ENCODE measurements around the gene DNM2.

DNM2 gene

DNA sequence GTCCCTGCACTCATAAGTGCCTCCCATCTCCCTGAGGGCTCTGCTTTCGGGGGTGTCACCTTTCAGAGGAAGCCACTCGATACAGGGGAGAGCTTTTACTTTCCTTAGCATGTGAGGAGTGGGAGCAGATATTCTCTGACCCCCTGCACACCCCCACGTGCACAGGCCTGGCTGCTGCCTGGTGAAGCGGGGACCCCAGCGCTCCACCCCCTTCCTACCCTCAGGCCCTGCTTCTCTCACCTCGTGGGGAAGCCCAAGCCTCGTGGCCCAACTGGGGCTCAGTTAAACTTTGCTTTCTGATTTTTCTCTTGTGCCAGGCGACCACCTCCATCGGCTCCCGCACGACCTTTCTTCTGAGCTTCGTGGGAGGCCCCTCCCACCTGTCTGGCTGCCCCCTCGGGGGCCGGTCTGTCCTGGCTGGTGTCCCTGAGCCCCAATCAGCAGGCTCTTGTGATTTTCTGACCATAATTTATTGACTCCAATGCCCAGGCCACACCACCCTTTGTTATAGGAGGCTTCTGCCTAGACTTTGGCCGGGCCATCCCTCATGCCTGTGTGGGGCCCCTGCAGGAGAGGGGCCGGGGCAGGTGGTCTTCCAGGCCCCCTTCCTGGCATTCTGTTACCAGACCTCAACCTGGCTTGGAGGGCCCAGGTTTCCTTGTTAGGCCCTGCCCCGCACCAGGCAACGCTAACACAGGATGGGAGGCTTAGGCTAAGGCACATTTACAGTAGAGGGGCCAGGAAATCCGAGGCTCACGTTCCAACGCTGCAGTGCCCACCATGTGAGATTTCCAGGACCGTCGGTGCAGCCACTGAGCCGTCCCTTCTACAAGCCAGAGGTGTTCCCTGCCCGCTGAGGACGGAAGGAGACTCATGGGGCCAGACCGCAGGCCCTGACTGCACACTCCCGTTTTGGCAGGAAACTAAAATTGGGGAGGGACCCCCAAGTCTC lies 114.4 kb downstream of the DNM2 start:
- no peaks in the 10 kb centered on the region for H3K27me3 ChIP-seq (ENCODE audit: insufficient read depth, low read length, poor library complexity)
- H3K9ac ChIP-seq (ENCODE audit: low read length) = no peak overlapping the region
- H3K79me1 ChIP-seq (ENCODE audit: low read length) = peaks cover 3% of the 10 kb centered on the region
- no peak overlapping the region for H2BK5ac ChIP-seq (ENCODE audit: low read length)
- H3K4me3 ChIP-seq (ENCODE audit: low read length) = no peak overlapping the region
- no peak overlapping the region for H4K5ac ChIP-seq (ENCODE audit: low read length)
- no peak overlapping the region for H4K8ac ChIP-seq (ENCODE audit: low read depth, low read length)
- H3K56ac ChIP-seq (ENCODE audit: low read length) = no peak overlapping the region
- H3K23ac ChIP-seq (ENCODE audit: low read length) = no peak overlapping the region
- H3K36me3 ChIP-seq (ENCODE audit: control insufficient read depth, insufficient read depth, low read length) = peaks cover 5% of the 10 kb centered on the region
- H3K79me2 ChIP-seq (ENCODE audit: control insufficient read depth, insufficient read depth, low read length) = no peaks in the 10 kb centered on the region
- no peak overlapping the region for H3K4ac ChIP-seq (ENCODE audit: low read depth, low read length)
- no peak for DNase-seq
- no peak overlapping the region for H3K27ac ChIP-seq (ENCODE audit: low read depth, low read length)
- H3K4me2 ChIP-seq (ENCODE audit: low read length) = no peak overlapping the region
- no peak overlapping the region for H2BK15ac ChIP-seq (replicated peaks; ENCODE audit: low read depth)
- no peaks in the 10 kb centered on the region for H3K4me1 ChIP-seq (ENCODE audit: control insufficient read depth, low read depth, low read length)
- H3K18ac ChIP-seq (ENCODE audit: low read length) = no peak overlapping the region
- no CpG with 5 or more reads among the region's 28 CpGs for WGBS (ENCODE audit: extremely low coverage, insufficient coverage, low lambda C conversion rate)
- H2BK120ac ChIP-seq (ENCODE audit: low read depth, low read length) = no peak overlapping the region
- no peak overlapping the region for H2AK5ac ChIP-seq (ENCODE audit: low read length)

DNA sequence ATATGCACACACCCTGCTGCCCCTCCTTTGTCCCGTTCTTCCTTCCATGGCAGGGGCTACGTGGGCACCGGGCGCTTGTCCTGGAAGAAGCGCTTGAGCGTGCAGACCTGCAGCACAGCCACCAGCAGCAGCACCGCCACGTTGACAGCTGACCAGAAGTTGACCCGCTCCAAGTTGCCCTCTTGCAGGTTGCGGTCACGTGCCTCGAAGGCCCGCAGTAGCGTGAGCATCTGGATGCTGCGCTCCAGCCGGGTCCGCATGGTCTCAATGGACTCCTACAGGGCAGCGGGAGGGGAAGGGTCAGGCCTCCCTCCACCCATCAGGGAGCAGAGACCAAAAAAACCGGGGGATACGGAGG lies 115.0 kb downstream of the DNM2 start:
- H3K79me2 ChIP-seq (ENCODE audit: control insufficient read depth, insufficient read depth, low read length) = no peaks in the 10 kb centered on the region
- H2BK120ac ChIP-seq (ENCODE audit: low read depth, low read length) = no peak overlapping the region
- no peaks in the 10 kb centered on the region for H3K27me3 ChIP-seq (ENCODE audit: insufficient read depth, low read length, poor library complexity)
- H2AK5ac ChIP-seq (ENCODE audit: low read length) = no peak overlapping the region
- peaks cover 5% of the 10 kb centered on the region for H3K36me3 ChIP-seq (ENCODE audit: control insufficient read depth, insufficient read depth, low read length)
- no peak overlapping the region for H4K5ac ChIP-seq (ENCODE audit: low read length)
- H3K79me1 ChIP-seq (ENCODE audit: low read length) = peaks cover 3% of the 10 kb centered on the region
- no peak overlapping the region for H4K8ac ChIP-seq (ENCODE audit: low read depth, low read length)
- H3K4me1 ChIP-seq (ENCODE audit: control insufficient read depth, low read depth, low read length) = no peaks in the 10 kb centered on the region
- no peak for DNase-seq
- H3K23ac ChIP-seq (ENCODE audit: low read length) = no peak overlapping the region
- H3K4me3 ChIP-seq (ENCODE audit: low read length) = no peak overlapping the region
- no CpG with 5 or more reads among the region's 20 CpGs for WGBS (ENCODE audit: extremely low coverage, insufficient coverage, low lambda C conversion rate)
- H3K56ac ChIP-seq (ENCODE audit: low read length) = no peak overlapping the region
- no peak overlapping the region for H3K18ac ChIP-seq (ENCODE audit: low read length)
- no peak overlapping the region for H3K4ac ChIP-seq (ENCODE audit: low read depth, low read length)
- no peak overlapping the region for H2BK15ac ChIP-seq (replicated peaks; ENCODE audit: low read depth)
- H3K9ac ChIP-seq (ENCODE audit: low read length) = no peak overlapping the region
- no peak overlapping the region for H3K27ac ChIP-seq (ENCODE audit: low read depth, low read length)
- no peak overlapping the region for H3K4me2 ChIP-seq (ENCODE audit: low read length)
- H2BK5ac ChIP-seq (ENCODE audit: low read length) = no peak overlapping the region

DNA sequence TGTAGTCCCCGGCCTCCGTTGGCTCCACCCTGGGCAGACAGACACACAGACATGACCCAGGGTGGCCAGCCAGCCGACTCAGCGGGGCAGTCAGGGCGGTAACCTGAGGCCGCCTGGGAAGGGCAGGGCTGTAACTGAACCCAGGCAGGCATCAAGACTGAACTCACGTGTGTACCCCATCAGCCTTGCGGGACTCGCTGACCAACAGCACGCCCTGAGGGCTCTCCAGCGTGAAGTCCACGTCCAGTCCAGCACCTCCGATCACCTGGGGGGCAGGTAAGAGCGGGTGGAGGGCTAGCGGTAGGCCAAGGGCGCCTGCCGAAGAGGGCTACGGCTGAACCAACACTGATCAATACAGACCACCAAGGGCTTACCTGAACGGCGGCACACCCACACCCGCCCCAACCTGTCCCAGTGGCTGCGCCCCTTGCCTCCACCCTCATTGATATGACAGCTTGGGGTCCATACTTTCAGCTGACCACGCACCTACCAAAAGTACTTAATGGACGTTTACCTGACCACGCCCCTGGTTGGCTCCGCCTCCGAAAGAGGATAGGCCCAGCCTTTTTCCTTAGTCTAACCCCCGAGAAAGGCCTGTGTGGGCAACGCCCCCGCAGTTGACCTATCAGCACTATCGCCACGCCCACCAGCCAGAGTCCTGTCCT lies 117.3 kb downstream of the DNM2 start:
- no CpG with 5 or more reads among the region's 32 CpGs for WGBS (ENCODE audit: extremely low coverage, insufficient coverage, low lambda C conversion rate)
- H2BK15ac ChIP-seq (replicated peaks; ENCODE audit: low read depth) = no peak overlapping the region

DNA sequence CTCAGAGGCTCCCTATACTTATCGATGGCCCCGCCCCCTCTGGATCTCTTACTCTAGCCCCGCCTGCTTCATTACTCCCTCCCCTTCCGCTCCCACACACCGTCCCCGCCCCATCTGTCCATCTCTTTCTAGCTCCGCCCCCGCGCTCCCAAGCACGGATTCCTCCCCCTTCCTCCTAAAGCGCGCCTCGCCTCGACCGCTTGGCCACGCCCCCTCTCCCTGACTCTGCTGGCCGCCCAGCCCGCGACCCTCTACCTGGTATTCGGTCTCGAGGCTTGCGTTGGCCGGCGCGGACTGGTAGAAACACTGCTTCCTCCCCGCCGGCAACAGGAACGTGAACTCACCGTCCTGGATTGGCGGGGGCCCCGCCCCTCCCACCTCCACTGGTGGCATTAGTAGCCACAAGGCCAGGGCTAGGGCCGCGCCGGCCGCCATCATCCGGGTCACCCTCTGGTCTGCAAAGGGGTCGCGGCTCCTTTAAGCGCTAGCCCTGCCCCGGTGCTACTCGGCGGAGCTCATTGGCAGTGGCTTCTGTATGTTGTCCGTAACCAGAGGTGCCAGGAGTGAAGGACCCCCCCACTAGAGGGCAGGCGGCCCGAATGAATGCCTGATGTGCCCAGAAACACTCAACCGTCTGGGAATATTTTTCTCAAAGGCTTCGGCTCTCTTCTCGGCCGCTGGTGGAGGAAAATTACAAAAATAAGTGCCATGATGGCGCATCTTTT lies 118.0 kb downstream of the DNM2 start, which contains the start of gene TMED1:
Gene TMED1, minus strand, starts transcription at position 459 of the 725 bp plus-strand sequence. Its CDS starts 21 bp downstream, at position 438.
- Histone ChIP-seq H4K5ac (ENCODE audit: low read length) (peak within 1 kb of the TSS; percentile 0), H3K27ac (ENCODE audit: low read depth, low read length) (peak within 1 kb of the TSS; percentile 96), H3K4ac (ENCODE audit: low read depth, low read length) (no peak within 1 kb of the TSS), H2BK15ac (replicated peaks; ENCODE audit: low read depth) (no peak within 1 kb of the TSS), H4K8ac (ENCODE audit: low read depth, low read length) (no peak within 1 kb of the TSS), H3K4me2 (ENCODE audit: low read length) (peak within 1 kb of the TSS; percentile 79), H3K36me3 (ENCODE audit: control insufficient read depth, insufficient read depth, low read length) (peaks cover 2% of the 10 kb centered on the region), H3K79me1 (ENCODE audit: low read length) (peaks cover 3% of the 10 kb centered on the region), H3K56ac (ENCODE audit: low read length) (peak within 1 kb of the TSS; percentile 100), H3K27me3 (ENCODE audit: insufficient read depth, low read length, poor library complexity) (no peaks in the 10 kb centered on the region), H3K9ac (ENCODE audit: low read length) (peak within 1 kb of the TSS; percentile 98), H3K79me2 (ENCODE audit: control insufficient read depth, insufficient read depth, low read length) (no peaks in the 10 kb centered on the region), H3K4me3 (ENCODE audit: low read length) (peak within 1 kb of the TSS; percentile 70), H3K4me1 (ENCODE audit: control insufficient read depth, low read depth, low read length) (no peaks in the 10 kb centered on the region), H3K18ac (ENCODE audit: low read length) (no peak within 1 kb of the TSS), H2BK5ac (ENCODE audit: low read length) (peak within 1 kb of the TSS; percentile 95), H2BK120ac (ENCODE audit: low read depth, low read length) (no peak within 1 kb of the TSS), H3K23ac (ENCODE audit: low read length) (no peak within 1 kb of the TSS), H2AK5ac (ENCODE audit: low read length) (no peak within 1 kb of the TSS)
- WGBS (ENCODE audit: extremely low coverage, insufficient coverage, low lambda C conversion rate) = no CpG with 5 or more reads among the region's 50 CpGs
- DNase-seq = peak; percentile 100

More for the DNA sequence above, 117.3 kb downstream of the DNM2 start:
- peaks cover 3% of the 10 kb centered on the region for H3K79me1 ChIP-seq (ENCODE audit: low read length)
- H3K9ac ChIP-seq (ENCODE audit: low read length) = peak overlapping the region; percentile 31
- no peak overlapping the region for H3K4ac ChIP-seq (ENCODE audit: low read depth, low read length)
- no peak overlapping the region for H3K4me3 ChIP-seq (ENCODE audit: low read length)
- no peak overlapping the region for H3K27ac ChIP-seq (ENCODE audit: low read depth, low read length)
- no peak overlapping the region for H3K18ac ChIP-seq (ENCODE audit: low read length)
- H3K4me1 ChIP-seq (ENCODE audit: control insufficient read depth, low read depth, low read length) = no peaks in the 10 kb centered on the region
- no peak overlapping the region for H4K8ac ChIP-seq (ENCODE audit: low read depth, low read length)
- no peak overlapping the region for H4K5ac ChIP-seq (ENCODE audit: low read length)
- no peak overlapping the region for H2BK120ac ChIP-seq (ENCODE audit: low read depth, low read length)
- no peaks in the 10 kb centered on the region for H3K27me3 ChIP-seq (ENCODE audit: insufficient read depth, low read length, poor library complexity)
- H2BK5ac ChIP-seq (ENCODE audit: low read length) = no peak overlapping the region
- no peaks in the 10 kb centered on the region for H3K79me2 ChIP-seq (ENCODE audit: control insufficient read depth, insufficient read depth, low read length)
- H2AK5ac ChIP-seq (ENCODE audit: low read length) = no peak overlapping the region
- H3K36me3 ChIP-seq (ENCODE audit: control insufficient read depth, insufficient read depth, low read length) = peaks cover 2% of the 10 kb centered on the region
- peak overlapping the region; percentile 76 for H3K4me2 ChIP-seq (ENCODE audit: low read length)
- H3K23ac ChIP-seq (ENCODE audit: low read length) = no peak overlapping the region
- H3K56ac ChIP-seq (ENCODE audit: low read length) = no peak overlapping the region
- no peak for DNase-seq

DNA sequence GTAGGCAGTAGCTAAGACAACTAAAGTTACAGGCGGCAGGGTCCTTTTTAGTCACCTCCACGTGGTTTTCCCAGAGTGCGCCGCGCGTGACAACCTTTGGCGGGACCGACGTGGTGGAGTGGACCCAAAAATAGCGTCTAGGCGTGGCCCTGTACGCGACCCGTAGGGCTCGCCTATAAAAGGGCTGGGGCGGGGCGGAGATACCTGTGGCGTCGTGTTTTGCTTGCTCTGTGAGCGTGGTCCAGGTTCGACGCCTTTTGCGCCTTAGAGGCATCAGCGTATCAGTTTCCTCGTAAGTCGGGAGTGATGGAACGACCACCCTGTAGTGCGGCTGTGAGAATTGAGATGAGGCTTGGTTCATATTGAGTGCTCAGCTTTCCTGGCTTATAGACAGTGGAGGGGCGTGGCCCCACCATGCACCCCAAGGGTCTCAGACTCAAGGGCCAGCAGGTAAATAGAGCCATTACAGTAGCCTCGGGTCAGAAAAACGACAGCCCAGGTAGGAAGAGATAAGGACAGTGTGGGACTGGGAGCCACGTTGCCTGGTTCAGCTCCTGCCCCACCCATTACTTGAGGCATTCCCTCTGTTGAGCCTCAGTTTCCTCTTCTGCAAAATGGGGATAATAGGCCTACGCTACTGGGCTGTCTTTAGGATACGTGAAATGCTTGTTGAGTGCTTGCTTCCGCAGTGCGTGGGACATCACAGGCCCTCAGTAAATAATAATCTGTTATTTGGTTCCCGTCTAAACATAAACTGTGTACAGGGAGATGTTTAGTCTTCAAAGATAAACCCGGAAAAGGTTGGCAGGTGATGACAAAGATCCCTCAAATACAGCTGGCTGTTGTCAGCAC lies 118.8 kb downstream of the DNM2 start:
- Histone ChIP-seq H3K36me3 (ENCODE audit: control insufficient read depth, insufficient read depth, low read length) (peaks cover 2% of the 10 kb centered on the region), H3K56ac (ENCODE audit: low read length) (peak overlapping the region; percentile 100), H2BK120ac (ENCODE audit: low read depth, low read length) (no peak overlapping the region), H3K9ac (ENCODE audit: low read length) (peak overlapping the region; percentile 98), H3K27ac (ENCODE audit: low read depth, low read length) (peak overlapping the region; percentile 96), H2AK5ac (ENCODE audit: low read length) (no peak overlapping the region), H2BK5ac (ENCODE audit: low read length) (no peak overlapping the region), H3K79me2 (ENCODE audit: control insufficient read depth, insufficient read depth, low read length) (no peaks in the 10 kb centered on the region), H4K8ac (ENCODE audit: low read depth, low read length) (no peak overlapping the region), H3K18ac (ENCODE audit: low read length) (no peak overlapping the region), H4K5ac (ENCODE audit: low read length) (peak overlapping the region; percentile 0), H3K23ac (ENCODE audit: low read length) (no peak overlapping the region), H3K4me2 (ENCODE audit: low read length) (peak overlapping the region; percentile 4), H2BK15ac (replicated peaks; ENCODE audit: low read depth) (no peak overlapping the region), H3K27me3 (ENCODE audit: insufficient read depth, low read length, poor library complexity) (no peaks in the 10 kb centered on the region), H3K4ac (ENCODE audit: low read depth, low read length) (no peak overlapping the region), H3K4me1 (ENCODE audit: control insufficient read depth, low read depth, low read length) (no peaks in the 10 kb centered on the region), H3K79me1 (ENCODE audit: low read length) (peaks cover 3% of the 10 kb centered on the region), H3K4me3 (ENCODE audit: low read length) (no peak overlapping the region)
- DNase-seq = no peak
- no CpG with 5 or more reads among the region's 38 CpGs for WGBS (ENCODE audit: extremely low coverage, insufficient coverage, low lambda C conversion rate)

All from mesendoderm (in vitro differentiated cells).